ENCODE results near the gene FEN1.

FEN1 gene

DNA sequence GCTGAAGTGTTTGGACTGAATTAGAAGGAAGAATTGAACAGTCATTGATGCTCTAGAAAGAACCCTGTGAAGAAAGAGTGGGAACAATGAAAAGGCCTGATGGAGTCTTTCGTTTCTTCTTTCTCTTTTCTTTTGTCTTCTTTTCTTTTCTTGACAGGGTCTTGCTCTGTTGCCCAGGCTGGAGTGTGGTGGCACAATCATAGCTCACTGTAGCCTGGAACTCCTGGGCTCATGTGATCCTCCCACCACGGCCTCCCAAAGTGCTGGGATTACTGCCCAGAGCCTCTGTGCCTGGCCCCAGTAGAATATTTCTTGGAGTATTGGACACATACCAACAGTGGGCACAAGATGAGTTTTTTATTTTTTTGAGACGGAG, 1.1 kb downstream of the FEN1 start:
- ChIA-PET CTCF (interaction anchor here (0.6 to 9.0 kb wide), 8 partner anchors 21 to 314 kb away, joined by 3 to 118 read pairs (median 7); no protein-coding TSS in a partner anchor), POLR2A (interaction anchor here (3.6 kb wide), 1 partner anchor 22 kb away, joined by 38 read pairs; the partner anchor contains the start of gene FADS1)
- peak overlapping the region; percentile 89; the same call in 1 of the 2 replicates for H3K27ac ChIP-seq (ENCODE audit: extremely low read depth, low read depth, low read length)
- H3K9me3 ChIP-seq (ENCODE audit: control insufficient read depth, insufficient read depth, low read depth, low read length), result no peaks in the 10 kb centered on the region
- H3K36me3 ChIP-seq (ENCODE audit: control insufficient read depth in 2 of 2, insufficient read depth in 1 of 2, low read length in 2 of 2), result peaks cover 0 to 61% of the 10 kb centered on the region in 2 experiments; a peak in 2 of 3 replicates
- TF ChIP-seq, protein P1, sequence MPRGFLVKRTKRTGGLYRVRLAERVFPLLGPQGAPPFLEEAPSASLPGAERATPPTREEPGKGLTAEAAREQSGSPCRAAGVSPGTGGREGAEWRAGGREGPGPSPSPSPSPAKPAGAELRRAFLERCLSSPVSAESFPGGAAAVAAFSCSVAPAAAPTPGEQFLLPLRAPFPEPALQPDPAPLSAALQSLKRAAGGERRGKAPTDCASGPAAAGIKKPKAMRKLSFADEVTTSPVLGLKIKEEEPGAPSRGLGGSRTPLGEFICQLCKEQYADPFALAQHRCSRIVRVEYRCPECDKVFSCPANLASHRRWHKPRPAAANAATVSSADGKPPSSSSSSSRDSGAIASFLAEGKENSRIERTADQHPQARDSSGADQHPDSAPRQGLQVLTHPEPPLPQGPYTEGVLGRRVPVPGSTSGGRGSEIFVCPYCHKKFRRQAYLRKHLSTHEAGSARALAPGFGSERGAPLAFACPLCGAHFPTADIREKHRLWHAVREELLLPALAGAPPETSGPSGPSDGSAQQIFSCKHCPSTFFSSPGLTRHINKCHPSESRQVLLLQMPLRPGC (tag by site-specific recombination; IDR thresholded peaks at IDR 0.05), result no peak
- TF ChIP-seq GLIS1 (tag by site-specific recombination; IDR thresholded peaks at IDR 0.05) (0 out of 2 replicates have a peak, but pooled peaks have one; percentile 14), ZNF654 (tag by site-specific recombination; IDR thresholded peaks at IDR 0.05; ENCODE audit: low read depth) (no peak), MEIS1 (CRISPR knock-in tag; IDR thresholded peaks at IDR 0.05; ENCODE audit: borderline replicate concordance) (no peak), ZNF121 (tag by site-specific recombination; IDR thresholded peaks at IDR 0.05) (peak; percentile 90), ZNF571 (tag by site-specific recombination; IDR thresholded peaks at IDR 0.05) (no peak), ZNF560 (tag by site-specific recombination; IDR thresholded peaks at IDR 0.05; ENCODE audit: borderline replicate concordance) (no peak)
- TF ChIP-seq, protein P2, sequence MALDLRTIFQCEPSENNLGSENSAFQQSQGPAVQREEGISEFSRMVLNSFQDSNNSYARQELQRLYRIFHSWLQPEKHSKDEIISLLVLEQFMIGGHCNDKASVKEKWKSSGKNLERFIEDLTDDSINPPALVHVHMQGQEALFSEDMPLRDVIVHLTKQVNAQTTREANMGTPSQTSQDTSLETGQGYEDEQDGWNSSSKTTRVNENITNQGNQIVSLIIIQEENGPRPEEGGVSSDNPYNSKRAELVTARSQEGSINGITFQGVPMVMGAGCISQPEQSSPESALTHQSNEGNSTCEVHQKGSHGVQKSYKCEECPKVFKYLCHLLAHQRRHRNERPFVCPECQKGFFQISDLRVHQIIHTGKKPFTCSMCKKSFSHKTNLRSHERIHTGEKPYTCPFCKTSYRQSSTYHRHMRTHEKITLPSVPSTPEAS (tag by site-specific recombination; IDR thresholded peaks at IDR 0.05), result no peak
- TF ChIP-seq, protein P3, sequence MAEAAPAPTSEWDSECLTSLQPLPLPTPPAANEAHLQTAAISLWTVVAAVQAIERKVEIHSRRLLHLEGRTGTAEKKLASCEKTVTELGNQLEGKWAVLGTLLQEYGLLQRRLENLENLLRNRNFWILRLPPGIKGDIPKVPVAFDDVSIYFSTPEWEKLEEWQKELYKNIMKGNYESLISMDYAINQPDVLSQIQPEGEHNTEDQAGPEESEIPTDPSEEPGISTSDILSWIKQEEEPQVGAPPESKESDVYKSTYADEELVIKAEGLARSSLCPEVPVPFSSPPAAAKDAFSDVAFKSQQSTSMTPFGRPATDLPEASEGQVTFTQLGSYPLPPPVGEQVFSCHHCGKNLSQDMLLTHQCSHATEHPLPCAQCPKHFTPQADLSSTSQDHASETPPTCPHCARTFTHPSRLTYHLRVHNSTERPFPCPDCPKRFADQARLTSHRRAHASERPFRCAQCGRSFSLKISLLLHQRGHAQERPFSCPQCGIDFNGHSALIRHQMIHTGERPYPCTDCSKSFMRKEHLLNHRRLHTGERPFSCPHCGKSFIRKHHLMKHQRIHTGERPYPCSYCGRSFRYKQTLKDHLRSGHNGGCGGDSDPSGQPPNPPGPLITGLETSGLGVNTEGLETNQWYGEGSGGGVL (tag by site-specific recombination; IDR thresholded peaks at IDR 0.05), result no peak
- 0 out of 2 replicates have a peak, but pooled peaks cover 3% of the 10 kb centered on the region for H3K4me1 ChIP-seq (ENCODE audit: control insufficient read depth, insufficient read depth, low read length)
- H3K4me3 ChIP-seq (ENCODE audit: low read depth, low read length), result peak overlapping the region; percentile 87

DNA sequence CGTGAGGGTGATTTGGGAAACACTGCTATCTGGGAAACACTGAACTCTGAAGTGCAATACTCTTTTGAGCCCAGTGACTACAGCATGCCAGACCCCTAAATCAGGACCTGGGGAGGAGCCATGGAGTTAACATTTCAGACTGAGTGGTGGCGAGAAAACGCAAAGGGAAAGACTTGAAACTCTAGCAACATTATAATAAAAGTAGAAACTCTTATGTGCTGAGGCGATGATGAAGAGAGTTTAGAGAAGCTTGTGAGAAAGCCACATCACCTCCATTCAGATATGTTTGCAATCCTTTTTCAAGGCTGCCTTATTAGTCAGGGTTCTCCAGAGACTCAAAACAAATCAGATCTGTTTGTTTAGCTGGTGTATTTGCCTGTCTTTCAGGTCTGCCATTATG, 1.9 kb downstream of the FEN1 start:
- ChIA-PET CTCF (interaction anchor here (1.1 to 9.0 kb wide), 4 partner anchors 46 to 288 kb away, joined by 3 to 118 read pairs (median 53); no protein-coding TSS in a partner anchor), POLR2A (no interaction called here)
- H3K4me3 ChIP-seq (ENCODE audit: low read depth, low read length), result no peak overlapping the region; the same call in 1 of the 2 replicates
- 0 out of 2 replicates have a peak, but pooled peaks cover 3% of the 10 kb centered on the region for H3K4me1 ChIP-seq (ENCODE audit: control insufficient read depth, insufficient read depth, low read length)
- H3K36me3 ChIP-seq (ENCODE audit: control insufficient read depth in 2 of 2, insufficient read depth in 1 of 2, low read length in 2 of 2), result peaks cover 0 to 60% of the 10 kb centered on the region in 2 experiments; a peak in 2 of 3 replicates
- H3K27ac ChIP-seq (ENCODE audit: extremely low read depth, low read depth, low read length), result no peak overlapping the region
- TF ChIP-seq, protein P4, sequence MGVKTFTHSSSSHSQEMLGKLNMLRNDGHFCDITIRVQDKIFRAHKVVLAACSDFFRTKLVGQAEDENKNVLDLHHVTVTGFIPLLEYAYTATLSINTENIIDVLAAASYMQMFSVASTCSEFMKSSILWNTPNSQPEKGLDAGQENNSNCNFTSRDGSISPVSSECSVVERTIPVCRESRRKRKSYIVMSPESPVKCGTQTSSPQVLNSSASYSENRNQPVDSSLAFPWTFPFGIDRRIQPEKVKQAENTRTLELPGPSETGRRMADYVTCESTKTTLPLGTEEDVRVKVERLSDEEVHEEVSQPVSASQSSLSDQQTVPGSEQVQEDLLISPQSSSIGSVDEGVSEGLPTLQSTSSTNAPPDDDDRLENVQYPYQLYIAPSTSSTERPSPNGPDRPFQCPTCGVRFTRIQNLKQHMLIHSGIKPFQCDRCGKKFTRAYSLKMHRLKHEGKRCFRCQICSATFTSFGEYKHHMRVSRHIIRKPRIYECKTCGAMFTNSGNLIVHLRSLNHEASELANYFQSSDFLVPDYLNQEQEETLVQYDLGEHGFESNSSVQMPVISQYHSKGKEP (tag by site-specific recombination; IDR thresholded peaks at IDR 0.05), result no peak
- TF ChIP-seq, protein P5, sequence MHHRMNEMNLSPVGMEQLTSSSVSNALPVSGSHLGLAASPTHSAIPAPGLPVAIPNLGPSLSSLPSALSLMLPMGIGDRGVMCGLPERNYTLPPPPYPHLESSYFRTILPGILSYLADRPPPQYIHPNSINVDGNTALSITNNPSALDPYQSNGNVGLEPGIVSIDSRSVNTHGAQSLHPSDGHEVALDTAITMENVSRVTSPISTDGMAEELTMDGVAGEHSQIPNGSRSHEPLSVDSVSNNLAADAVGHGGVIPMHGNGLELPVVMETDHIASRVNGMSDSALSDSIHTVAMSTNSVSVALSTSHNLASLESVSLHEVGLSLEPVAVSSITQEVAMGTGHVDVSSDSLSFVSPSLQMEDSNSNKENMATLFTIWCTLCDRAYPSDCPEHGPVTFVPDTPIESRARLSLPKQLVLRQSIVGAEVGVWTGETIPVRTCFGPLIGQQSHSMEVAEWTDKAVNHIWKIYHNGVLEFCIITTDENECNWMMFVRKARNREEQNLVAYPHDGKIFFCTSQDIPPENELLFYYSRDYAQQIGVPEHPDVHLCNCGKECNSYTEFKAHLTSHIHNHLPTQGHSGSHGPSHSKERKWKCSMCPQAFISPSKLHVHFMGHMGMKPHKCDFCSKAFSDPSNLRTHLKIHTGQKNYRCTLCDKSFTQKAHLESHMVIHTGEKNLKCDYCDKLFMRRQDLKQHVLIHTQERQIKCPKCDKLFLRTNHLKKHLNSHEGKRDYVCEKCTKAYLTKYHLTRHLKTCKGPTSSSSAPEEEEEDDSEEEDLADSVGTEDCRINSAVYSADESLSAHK (tag by site-specific recombination; IDR thresholded peaks at IDR 0.05), result peak; percentile 85
- TF ChIP-seq KLF7 (tag by site-specific recombination; IDR thresholded peaks at IDR 0.05; ENCODE audit: borderline replicate concordance), result no peak
- H3K9me3 ChIP-seq (ENCODE audit: control insufficient read depth, insufficient read depth, low read depth, low read length), result no peaks in the 10 kb centered on the region
